Fibroblast of lung (primary cell): ENCODE results near the gene LRMDA. TPM values are rescaled to one million over a fixed set of nuclear protein-coding genes. Genes with fewer than 3 reads are reported as not detected.

Experiments
- DNase-seq, 2 donors: peaks; one replicate each; pipeline versions ENCODE4 v3.0.0 to v3.0.0-alpha.2; 2010; ENCODE audit warnings: low read depth in 2 of 2
- H2AFZ ChIP-seq: 2 replicates; pipeline ENCODE4 v1.5.1; 2012; ENCODE audit warnings: low read length, control low read depth, inconsistent platforms
- H3K27ac ChIP-seq: 2 replicates; pipeline ENCODE4 v1.5.1; 2011; ENCODE audit warnings: low read length, control low read depth; ENCODE audit not compliant: insufficient read depth
- H3K27me3 ChIP-seq: 2 replicates; pipeline ENCODE4 v1.5.1; 2011; ENCODE audit warnings: mild to moderate bottlenecking, low read length; ENCODE audit not compliant: control insufficient read depth, insufficient read depth
- H3K36me3 ChIP-seq: 2 replicates; pipeline ENCODE4 v1.5.1; 2011; ENCODE audit warnings: low read length; ENCODE audit not compliant: control insufficient read depth, insufficient read depth
- H3K4me1 ChIP-seq: 2 replicates; pipeline ENCODE4 v1.5.1; 2011; ENCODE audit warnings: low read length; ENCODE audit not compliant: control insufficient read depth, insufficient read depth; ENCODE audit errors: extremely low read depth
- H3K4me2 ChIP-seq: 2 replicates; pipeline ENCODE4 v1.5.1; 2011; ENCODE audit warnings: low read length, control low read depth; ENCODE audit not compliant: insufficient read depth; ENCODE audit errors: extremely low read depth
- H3K4me3 ChIP-seq, 4 experiments: fragments of 200-600 bp in 1 of 4; sonication (generic) in 1 of 4; replicated peaks in 1 of 4; 2 replicates each; pipeline ENCODE4 v1.5.1; 2011 to 2016; ENCODE audit warnings: low read length in 4 of 4, low read depth in 3 of 4, mild to moderate bottlenecking in 3 of 4, control low read depth in 2 of 4, inconsistent platforms in 1 of 4, mixed read lengths in 1 of 4; ENCODE audit not compliant: insufficient read depth in 1 of 4; ENCODE audit errors: control extremely low read depth in 1 of 4
- H3K79me2 ChIP-seq: 2 replicates; pipeline ENCODE4 v1.5.1; 2012; ENCODE audit warnings: mild to moderate bottlenecking, low read length, inconsistent platforms; ENCODE audit not compliant: control insufficient read depth, insufficient read depth
- H3K9ac ChIP-seq: 2 replicates; pipeline ENCODE4 v1.5.1; 2011; ENCODE audit warnings: mild to moderate bottlenecking, low read length, control low read depth; ENCODE audit not compliant: insufficient read depth
- H3K9me3 ChIP-seq: 2 replicates; pipeline ENCODE4 v1.5.1; 2012; ENCODE audit warnings: low read depth, low read length; ENCODE audit not compliant: control insufficient read depth, insufficient read depth
- H4K20me1 ChIP-seq: 2 replicates; pipeline ENCODE4 v1.5.1; 2011; ENCODE audit warnings: low read length; ENCODE audit not compliant: control insufficient read depth, insufficient read depth; ENCODE audit errors: extremely low read depth
- CTCF ChIP-seq, 2 donors: IDR thresholded peaks in 1 of 2; conservative IDR thresholded peaks in 1 of 2; 1 replicate in 1 of 2; 2 replicates in 1 of 2; pipeline ENCODE4 v1.5.1; 2011 to 2012; ENCODE audit warnings: low read length in 2 of 2, control low read depth in 1 of 2, inconsistent platforms in 1 of 2, low read depth in 1 of 2, mild to moderate bottlenecking in 1 of 2
- EZH2 ChIP-seq: IDR thresholded peaks from 2 replicates; pipeline ENCODE4 v1.5.1; 2012; ENCODE audit warnings: low read length, control low read depth, mild to moderate bottlenecking; ENCODE audit errors: missing control alignments
- polyA plus RNA-seq, 2 donors: library from polyadenylated mRNA; depleted of rRNA in 1 of 2; stranded (reverse) in 1 of 2; unstranded in 1 of 2; fragments of >200 nt; gene quantifications; 2 replicates each; pipeline ENCODE4 v1.2.1, GENCODE V29; 2011 to 2012; ENCODE audit warnings: missing spikeins in 1 of 2
- total RNA-seq: library from RNA; depleted of rRNA; stranded (reverse); fragments of >200 nt; gene quantifications from 2 replicates; pipeline ENCODE4 v1.2.1, GENCODE V29; 2014

The LRMDA gene
- total and polyA plus RNA-seq, 2 donors (not counting 1 experiment from before 2014, with no cell fraction given): 1.7 to 2.0 TPM

DNA sequence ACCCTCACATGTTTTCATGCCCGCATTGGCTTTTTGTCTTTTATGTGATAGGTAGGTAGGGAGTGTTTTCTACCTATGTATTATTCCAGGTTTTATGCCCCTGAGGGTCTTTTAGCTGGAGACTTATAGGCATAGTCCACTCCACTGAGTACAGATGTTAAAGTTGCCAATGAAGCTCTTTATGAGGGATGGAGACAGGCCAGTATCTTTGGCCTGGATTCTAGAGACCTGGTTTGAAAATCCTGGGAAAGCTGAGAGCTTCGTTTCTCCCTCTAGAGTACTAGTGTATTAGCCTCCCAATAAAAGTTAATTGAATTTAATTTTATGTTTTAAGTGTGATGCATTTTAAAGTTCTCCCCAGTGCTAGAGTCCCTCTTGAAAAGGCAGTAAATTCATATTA is 854.1 kb downstream of the LRMDA start:
- Histone ChIP-seq H3K79me2 (no peaks in the 10 kb centered on the region), H3K27me3 (no peaks in the 10 kb centered on the region), H3K9me3 (no peaks in the 10 kb centered on the region), H3K36me3 (no peaks in the 10 kb centered on the region), H3K9ac (no peak overlapping the region), H2AFZ (no peak overlapping the region), H4K20me1 (no peaks in the 10 kb centered on the region), H3K27ac (peak overlapping the region; percentile 28), H3K4me2 (no peak overlapping the region), H3K4me1 (peaks cover 4% of the 10 kb centered on the region), H3K4me3 (no peak overlapping the region)
- TF ChIP-seq EZH2: no peak
- TF ChIP-seq CTCF (conservative IDR thresholded peaks at IDR 0.05 in 1 of 2, IDR thresholded peaks at IDR 0.05 in 1 of 2; ENCODE audit: low read depth in 1 of 2, low read length in 2 of 2): no peak
- no peak for DNase-seq

DNA sequence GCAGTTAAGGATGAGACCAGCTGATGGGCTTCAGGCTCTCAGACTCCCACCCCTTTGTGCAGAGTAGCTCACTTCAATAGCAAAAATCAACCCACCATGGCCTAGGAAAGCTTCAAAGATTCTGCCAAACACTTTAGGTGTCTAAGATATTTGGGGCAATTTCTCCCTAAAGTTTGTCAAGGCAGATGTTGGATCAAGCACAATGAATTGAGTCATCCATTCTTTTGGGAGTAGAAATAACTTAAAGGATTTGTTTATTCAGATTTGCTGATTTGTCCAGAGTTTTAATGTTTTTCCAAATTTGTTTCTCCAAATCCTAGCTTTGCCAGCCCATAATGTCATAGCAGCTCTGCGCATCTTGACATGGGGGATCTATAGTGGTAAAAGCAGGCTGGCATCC is 855.1 kb downstream of the LRMDA start:
- Histone ChIP-seq H3K27me3 (no peaks in the 10 kb centered on the region), H3K79me2 (no peaks in the 10 kb centered on the region), H3K4me3 (no peak overlapping the region), H3K4me2 (no peak overlapping the region), H3K4me1 (peaks cover 4% of the 10 kb centered on the region), H2AFZ (no peak overlapping the region), H3K36me3 (no peaks in the 10 kb centered on the region), H3K9me3 (no peaks in the 10 kb centered on the region), H4K20me1 (no peaks in the 10 kb centered on the region), H3K27ac (no peak overlapping the region), H3K9ac (no peak overlapping the region)
- DNase-seq: peak; percentile 21 to 42
- TF ChIP-seq CTCF (conservative IDR thresholded peaks at IDR 0.05 in 1 of 2, IDR thresholded peaks at IDR 0.05 in 1 of 2; ENCODE audit: low read depth in 1 of 2, low read length in 2 of 2) (no peak), EZH2 (no peak)

- Histone ChIP-seq H3K4me3 (no peak overlapping the region), H3K27ac (no peak overlapping the region), H3K4me1 (peaks cover 4% of the 10 kb centered on the region), H3K27me3 (no peaks in the 10 kb centered on the region), H3K79me2 (no peaks in the 10 kb centered on the region), H3K4me2 (no peak overlapping the region), H4K20me1 (no peaks in the 10 kb centered on the region), H2AFZ (no peak overlapping the region), H3K36me3 (no peaks in the 10 kb centered on the region), H3K9ac (no peak overlapping the region), H3K9me3 (no peaks in the 10 kb centered on the region)
- TF ChIP-seq EZH2 (no peak), CTCF (conservative IDR thresholded peaks at IDR 0.05 in 1 of 2, IDR thresholded peaks at IDR 0.05 in 1 of 2; ENCODE audit: low read depth in 1 of 2, low read length in 2 of 2) (no peak)
- peak; percentile 75 to 76 for DNase-seq
Measured at GRCh38 chr10:76287856-76288255, 856.4 kb downstream of the LRMDA start.
